Stimulated activated naive CD8-positive, alpha-beta T cell treated with anti-CD3 and anti-CD28 coated beads, Interleukin-15, amount 100 ng/mL, for 72 hours (primary cell): ENCODE results near the gene PUM1.

Source experiments
- ATAC-seq: fragments of 150-1000 bp; cut with Tn5 transposase; 2 replicates; pipeline ENCODE4 v1.10.0; 2021; ENCODE audit warnings: mild to moderate bottlenecking, moderate library complexity
- DNase-seq, 2 donors: peaks; one replicate each; pipeline ENCODE4 v3.0.0; 2021 to 2022
- H3K27ac Mint-ChIP-seq, 2 donors: one replicate each; pipeline ENCODE4 v1.8.0; 2022; ENCODE audit warnings: mild to moderate bottlenecking in 2 of 2, mixed read lengths in 2 of 2, moderate library complexity in 2 of 2
- H3K27me3 Mint-ChIP-seq: one replicate; pipeline ENCODE4 v1.8.0; 2022; ENCODE audit warnings: mixed read lengths
- H3K4me1 Mint-ChIP-seq: one replicate; pipeline ENCODE4 v1.8.0; 2022; ENCODE audit warnings: mild to moderate bottlenecking, mixed read lengths
- H3K4me3 Mint-ChIP-seq, 2 donors: one replicate each; pipeline ENCODE4 v1.8.0; 2022; ENCODE audit warnings: mild to moderate bottlenecking in 2 of 2, mixed read lengths in 2 of 2, moderate library complexity in 1 of 2
- H3K9me3 Mint-ChIP-seq, 2 donors: one replicate each; pipeline ENCODE4 v1.8.0; 2022; ENCODE audit warnings: mixed read lengths in 2 of 2

PUM1 gene

DNA sequence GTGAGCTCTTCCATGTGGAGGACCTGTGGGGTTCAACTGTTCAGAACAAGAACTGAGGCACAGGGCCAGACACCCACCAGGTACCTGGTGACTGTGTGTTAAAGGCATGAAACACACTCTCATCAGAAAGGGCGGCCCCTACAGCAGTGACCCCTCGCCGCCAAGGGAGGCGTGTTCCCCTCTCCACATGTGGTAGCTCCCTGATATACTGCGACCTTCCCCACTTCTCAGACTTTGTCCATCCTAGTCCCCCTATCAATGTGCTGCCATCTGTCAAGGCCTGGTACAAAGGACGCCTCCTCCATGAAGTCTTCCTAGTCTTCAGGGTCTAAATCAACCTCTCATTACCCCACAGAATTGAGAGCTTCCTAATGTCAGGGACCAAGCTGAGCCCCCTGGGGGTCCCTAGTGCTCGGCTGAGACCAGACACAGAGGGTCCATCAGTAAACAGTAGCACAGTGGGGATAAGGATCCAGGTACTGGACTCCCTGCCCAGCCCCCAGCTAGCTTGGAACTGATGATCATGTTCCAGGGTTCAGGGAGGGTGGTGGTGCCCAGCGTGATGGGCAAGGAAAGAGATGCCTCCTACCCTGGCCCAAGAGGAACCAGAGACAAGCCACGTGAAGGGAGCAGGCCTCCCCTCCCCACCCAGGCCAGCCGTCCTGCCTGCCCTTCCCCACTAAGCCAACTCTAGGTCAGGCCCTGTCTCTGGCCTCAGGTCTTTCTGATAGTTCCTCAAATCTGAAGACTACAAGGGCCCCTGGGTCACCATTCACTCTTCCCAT lies 167.3 kb downstream of the PUM1 start:
- Mint-ChIP-seq H3K9me3 (peaks cover 0 to 7% of the 10 kb centered on the region in 2 donors), H3K27ac (no peak overlapping the region), H3K4me3 (no peak overlapping the region), H3K4me1 (no peaks in the 10 kb centered on the region), H3K27me3 (peaks cover 50% of the 10 kb centered on the region)
- DNase-seq (no peak), ATAC-seq (no peak)

DNA sequence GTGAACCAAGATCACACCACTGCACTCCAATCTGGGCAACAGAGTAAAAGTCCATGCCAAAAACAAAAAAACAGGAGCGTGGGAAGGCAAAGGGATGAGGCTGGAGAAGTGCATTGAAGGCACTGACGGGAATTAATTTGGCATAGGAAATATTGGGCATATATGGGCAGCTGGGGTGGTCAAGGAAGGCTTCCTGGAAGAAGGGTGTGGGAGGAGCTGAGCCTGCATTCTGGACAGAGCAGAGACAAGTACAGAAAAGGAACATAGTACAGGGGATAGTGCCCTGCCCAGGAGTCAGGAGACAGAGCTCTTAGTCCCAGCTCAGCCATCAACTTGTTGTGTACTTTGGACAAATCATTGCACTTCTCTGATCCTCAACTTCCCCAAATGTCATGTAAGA lies 168.6 kb downstream of the PUM1 start:
- ATAC-seq (no peak), DNase-seq (no peak)
- Mint-ChIP-seq H3K27me3 (peaks cover 51% of the 10 kb centered on the region), H3K4me1 (peaks cover 3% of the 10 kb centered on the region), H3K9me3 (peaks cover 0 to 7% of the 10 kb centered on the region in 2 donors), H3K4me3 (no peak overlapping the region), H3K27ac (no peak overlapping the region)

DNA sequence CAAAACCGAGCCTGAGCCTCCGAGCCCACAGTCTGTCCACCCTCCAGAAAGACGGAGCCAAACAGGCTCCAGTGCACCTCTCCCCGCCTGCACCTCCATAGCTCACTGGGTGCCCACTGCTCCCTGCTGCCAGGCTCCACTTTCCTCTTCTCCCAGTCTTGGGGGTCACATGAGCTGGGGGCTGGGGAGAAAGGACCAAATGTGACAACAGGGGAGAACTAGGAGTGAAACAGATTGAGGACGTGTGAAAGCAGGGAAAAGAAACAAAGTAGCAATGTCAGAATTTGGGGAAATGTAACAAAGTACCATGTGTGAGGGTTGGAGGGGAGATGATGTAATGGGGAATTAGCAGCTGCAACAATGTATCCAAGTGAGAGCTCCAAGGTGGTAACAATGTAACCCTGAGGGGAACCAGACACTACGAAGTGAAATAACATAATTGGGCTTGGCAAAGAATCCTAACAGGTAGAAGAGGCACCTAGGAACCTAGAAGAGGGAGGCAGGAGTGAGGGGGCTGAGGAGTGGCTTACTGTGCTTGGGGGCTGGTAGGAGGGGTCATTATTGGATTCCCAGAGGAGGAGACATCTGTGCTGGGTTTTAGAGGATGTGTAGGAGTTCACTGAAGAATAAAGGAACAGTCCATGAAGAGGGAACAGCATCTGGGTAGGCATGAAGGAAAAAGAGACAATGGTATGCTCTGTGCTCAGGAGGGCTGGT lies 169.4 kb downstream of the PUM1 start:
- no peak for ATAC-seq
- Mint-ChIP-seq H3K4me3 (no peak overlapping the region), H3K9me3 (peaks cover 0 to 7% of the 10 kb centered on the region in 2 donors), H3K4me1 (peaks cover 5% of the 10 kb centered on the region), H3K27me3 (peaks cover 59% of the 10 kb centered on the region), H3K27ac (peak overlapping the region in 1 of 2 donors; percentile 36)
- DNase-seq: no peak

DNA sequence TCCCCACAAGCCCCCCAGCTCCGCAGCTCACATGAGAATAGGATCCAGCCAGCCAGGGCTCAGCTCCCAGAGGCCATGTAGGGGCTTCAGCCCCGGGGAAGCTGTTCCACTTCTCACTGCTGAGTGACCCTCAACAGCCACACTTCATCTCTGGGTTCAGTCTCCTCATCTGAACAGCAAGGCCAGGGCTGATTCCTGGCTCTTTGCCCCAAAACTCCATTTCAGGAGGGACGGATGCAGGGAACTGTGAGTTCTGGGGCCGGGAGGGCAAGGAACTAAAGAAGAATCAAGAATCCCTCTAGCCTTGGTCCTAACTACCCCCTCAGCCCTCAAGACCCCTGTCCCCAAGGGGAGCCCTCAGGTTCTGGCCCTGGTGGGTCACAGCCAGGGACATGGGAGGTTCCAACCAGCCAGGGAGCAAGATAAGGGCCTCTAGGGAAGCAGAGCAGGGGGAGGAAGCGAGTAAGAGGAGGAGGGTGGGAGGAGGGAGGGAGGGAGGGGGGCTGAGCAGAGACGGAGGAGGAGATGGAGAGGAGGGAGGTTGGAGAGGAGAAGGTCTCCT lies 170.1 kb downstream of the PUM1 start:
- DNase-seq (no peak), ATAC-seq (no peak)
- H3K9me3 Mint-ChIP-seq: peaks cover 0 to 7% of the 10 kb centered on the region in 2 donors
- H3K4me3 Mint-ChIP-seq: no peak overlapping the region
- peaks cover 65% of the 10 kb centered on the region for H3K27me3 Mint-ChIP-seq
- peaks cover 5% of the 10 kb centered on the region for H3K4me1 Mint-ChIP-seq
- no peak overlapping the region for H3K27ac Mint-ChIP-seq

DNA sequence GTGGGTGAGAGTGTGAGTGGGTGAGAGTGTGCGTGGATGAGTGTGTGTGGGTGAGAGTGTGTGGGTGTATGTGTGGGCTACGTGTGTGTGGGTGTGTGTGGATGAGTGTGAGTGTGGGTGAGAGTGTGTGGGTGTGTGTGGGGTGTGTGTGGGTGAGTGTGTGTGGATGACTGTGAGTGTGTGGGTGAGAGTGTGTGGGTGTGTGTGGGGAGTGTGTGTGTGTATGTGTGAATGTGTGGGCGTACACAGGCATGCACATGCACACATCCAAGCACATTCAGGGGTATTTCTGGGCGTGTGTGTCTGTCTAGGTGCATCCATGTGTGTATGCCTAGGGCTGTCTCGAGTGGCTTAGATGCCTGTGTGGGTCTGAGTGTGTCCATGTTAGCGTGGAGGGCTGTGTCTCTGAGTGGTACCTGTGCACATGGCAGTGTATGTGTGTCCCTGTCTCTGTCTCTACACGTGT lies 171.0 kb downstream of the PUM1 start:
- Mint-ChIP-seq H3K27me3 (peaks cover 65% of the 10 kb centered on the region), H3K9me3 (peaks cover 0 to 7% of the 10 kb centered on the region in 2 donors), H3K4me1 (peaks cover 5% of the 10 kb centered on the region), H3K27ac (no peak overlapping the region), H3K4me3 (no peak overlapping the region)
- ATAC-seq (no peak), DNase-seq (no peak)

DNA sequence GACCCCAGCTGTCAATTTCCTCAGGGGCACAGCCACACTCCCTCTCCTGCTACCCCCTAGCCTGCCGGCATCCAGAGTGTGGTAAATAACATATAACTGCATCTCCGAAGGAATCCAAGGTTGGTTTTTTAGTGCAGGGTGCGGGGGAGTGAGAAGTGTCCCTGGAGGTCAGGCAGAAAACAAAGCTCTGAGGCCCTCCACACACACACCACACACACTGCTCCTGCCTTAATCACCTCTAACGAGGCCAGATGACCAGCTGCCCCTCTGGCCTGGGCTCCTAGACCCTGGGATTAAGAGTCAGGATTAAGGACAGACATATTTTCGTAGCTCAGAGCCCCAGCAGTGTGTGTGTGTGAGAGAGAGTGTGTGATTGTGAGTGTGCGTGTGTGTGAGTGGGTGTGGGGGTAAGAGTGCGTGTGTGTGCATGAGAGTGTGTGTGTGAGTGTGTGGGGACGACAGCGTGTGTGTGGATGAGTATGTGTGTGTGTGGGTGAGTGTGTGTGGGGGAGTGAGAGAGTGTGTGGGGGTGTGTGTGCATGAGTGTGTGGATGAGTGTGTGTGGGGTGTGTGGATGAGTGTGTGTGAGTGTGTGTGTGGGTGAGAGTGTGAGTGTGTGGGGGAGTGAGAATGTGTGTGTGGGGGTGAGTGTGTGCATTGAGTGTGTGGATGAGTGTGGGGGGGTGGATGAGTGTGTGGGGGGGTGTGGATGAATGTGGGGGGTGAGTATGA lies 171.6 kb downstream of the PUM1 start:
- DNase-seq: no peak
- H3K9me3 Mint-ChIP-seq: peaks cover 0 to 7% of the 10 kb centered on the region in 2 donors
- ATAC-seq: no peak
- H3K27me3 Mint-ChIP-seq: peaks cover 65% of the 10 kb centered on the region
- no peak overlapping the region for H3K27ac Mint-ChIP-seq
- peaks cover 5% of the 10 kb centered on the region for H3K4me1 Mint-ChIP-seq
- H3K4me3 Mint-ChIP-seq: no peak overlapping the region

DNA sequence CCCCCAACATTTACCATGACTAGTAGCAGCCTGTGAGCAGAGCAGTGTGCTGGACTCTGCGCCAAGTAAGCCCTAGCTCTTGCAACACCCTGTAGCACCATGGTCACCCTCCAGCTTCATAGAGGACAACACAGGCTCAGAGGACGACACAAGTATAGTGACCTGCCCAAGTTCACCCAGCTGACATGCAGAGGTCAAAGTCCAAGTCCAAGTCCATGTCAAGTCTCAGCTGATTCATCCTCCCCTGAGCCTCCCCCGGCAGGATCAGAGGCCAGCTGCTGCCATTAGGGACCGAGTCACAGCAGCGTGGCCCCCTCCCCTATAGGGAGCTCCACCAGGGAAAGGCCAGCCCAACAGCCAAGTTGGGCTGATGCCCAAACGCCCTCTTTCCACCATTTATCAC lies 172.8 kb downstream of the PUM1 start:
- H3K27ac Mint-ChIP-seq: no peak overlapping the region
- peaks cover 0 to 7% of the 10 kb centered on the region in 2 donors for H3K9me3 Mint-ChIP-seq
- peaks cover 5% of the 10 kb centered on the region for H3K4me1 Mint-ChIP-seq
- peaks cover 63% of the 10 kb centered on the region for H3K27me3 Mint-ChIP-seq
- DNase-seq (no peak), ATAC-seq (no peak)
- no peak overlapping the region for H3K4me3 Mint-ChIP-seq

DNA sequence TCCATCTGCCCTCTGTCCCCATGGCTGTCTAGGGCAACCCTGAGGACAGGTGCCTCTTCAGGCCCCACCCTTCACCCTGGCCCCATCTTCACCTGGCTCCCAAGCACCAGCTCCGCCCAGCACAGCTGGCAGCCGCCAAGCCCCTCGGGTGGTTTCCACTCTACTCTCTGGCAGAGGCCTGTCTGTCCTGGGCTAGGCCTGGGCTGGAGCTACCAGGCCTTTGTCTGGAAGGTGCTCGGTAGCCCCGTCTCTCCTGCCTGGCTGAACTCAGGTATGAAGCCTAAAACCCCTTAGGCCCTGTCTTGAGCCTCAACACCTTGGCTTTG lies 174.3 kb downstream of the PUM1 start:
- no peak overlapping the region for H3K4me3 Mint-ChIP-seq

DNA sequence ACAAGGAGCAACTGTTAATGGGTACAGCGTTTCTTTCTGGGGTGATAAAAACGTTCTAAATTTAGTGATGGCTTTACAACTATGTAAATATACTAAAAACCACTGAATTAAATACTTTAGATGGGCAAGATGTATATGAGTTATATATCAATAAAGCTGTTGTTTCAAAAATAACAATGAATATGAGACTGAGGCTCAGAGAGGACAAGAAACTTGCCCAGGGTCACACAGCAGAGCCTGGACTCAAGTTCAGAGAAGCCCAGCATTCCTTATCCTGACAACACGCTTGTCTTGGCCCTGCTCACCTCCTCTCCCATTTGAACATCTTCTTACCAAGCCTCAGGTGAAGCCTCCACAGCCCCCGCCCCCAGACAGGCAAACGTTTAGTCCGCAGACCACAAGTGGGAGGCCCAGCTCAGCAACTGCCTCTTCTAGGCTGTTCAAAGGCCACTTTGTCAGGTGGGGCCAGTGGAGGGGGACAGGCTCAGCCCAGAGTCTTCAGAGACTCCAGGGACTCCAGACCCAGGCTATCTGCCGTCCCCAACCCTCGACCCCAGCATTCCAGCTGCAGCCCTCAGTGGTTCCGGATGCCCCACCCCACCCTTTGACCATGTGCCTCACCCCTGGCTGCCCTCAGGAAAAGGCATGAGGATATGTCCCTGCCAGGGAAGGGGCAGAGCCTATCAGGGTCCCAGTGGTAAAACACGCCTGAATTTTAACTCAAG lies 174.9 kb downstream of the PUM1 start:
- Mint-ChIP-seq H3K4me3 (no peak overlapping the region), H3K27ac (no peak overlapping the region), H3K9me3 (peaks cover 0 to 7% of the 10 kb centered on the region in 2 donors), H3K27me3 (peaks cover 65% of the 10 kb centered on the region), H3K4me1 (peaks cover 12% of the 10 kb centered on the region)
- ATAC-seq (no peak), DNase-seq (no peak)

More for the DNA sequence above, 174.3 kb downstream of the PUM1 start:
- H3K9me3 Mint-ChIP-seq: peaks cover 0 to 7% of the 10 kb centered on the region in 2 donors
- H3K27me3 Mint-ChIP-seq: peaks cover 65% of the 10 kb centered on the region
- DNase-seq: no peak
- no peak overlapping the region for H3K27ac Mint-ChIP-seq
- peaks cover 7% of the 10 kb centered on the region for H3K4me1 Mint-ChIP-seq
- no peak for ATAC-seq

DNA sequence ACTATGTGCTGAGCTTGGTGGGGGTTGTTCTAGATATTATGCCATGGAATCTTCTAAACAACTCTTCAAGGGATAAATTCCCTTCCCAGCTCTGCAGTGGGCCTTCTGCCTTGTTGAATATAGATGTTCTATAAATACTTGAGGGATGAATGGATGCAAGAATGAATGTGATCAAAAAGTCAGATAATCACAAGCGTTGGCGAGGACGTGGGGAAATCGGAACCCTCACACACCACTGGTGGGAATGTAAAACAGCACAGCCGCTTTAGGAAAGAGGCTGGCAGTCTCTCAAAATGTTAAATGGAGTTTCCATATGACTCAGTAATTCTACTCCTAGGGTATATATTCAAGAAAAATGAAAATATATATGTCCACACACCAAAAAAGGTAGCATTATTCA lies 176.0 kb downstream of the PUM1 start:
- Mint-ChIP-seq H3K27ac (no peak overlapping the region), H3K9me3 (peaks cover 0 to 5% of the 10 kb centered on the region in 2 donors), H3K4me3 (no peak overlapping the region), H3K4me1 (peaks cover 13% of the 10 kb centered on the region), H3K27me3 (peaks cover 61% of the 10 kb centered on the region)
- ATAC-seq (no peak), DNase-seq (no peak)

DNA sequence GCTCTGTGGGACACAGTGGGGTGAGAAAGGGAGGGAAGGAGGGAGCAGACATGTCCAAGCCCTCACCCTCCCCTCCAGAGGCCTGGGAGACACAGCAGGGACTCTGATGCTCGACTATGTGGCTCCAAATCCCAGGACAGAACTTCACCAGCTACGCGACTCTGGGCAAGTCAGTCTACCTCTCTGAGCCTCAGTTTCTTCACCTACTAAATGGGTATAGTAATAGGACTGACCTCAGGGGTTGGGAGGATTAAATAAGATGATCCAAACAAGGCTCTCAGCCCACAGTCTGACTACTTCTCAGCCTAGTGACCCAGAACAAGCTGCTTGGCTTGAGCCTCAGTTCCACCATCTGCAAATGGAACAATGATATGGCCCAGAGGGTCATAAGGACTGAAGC lies 176.5 kb downstream of the PUM1 start:
- Mint-ChIP-seq H3K4me3 (no peak overlapping the region), H3K4me1 (peaks cover 13% of the 10 kb centered on the region)

DNA sequence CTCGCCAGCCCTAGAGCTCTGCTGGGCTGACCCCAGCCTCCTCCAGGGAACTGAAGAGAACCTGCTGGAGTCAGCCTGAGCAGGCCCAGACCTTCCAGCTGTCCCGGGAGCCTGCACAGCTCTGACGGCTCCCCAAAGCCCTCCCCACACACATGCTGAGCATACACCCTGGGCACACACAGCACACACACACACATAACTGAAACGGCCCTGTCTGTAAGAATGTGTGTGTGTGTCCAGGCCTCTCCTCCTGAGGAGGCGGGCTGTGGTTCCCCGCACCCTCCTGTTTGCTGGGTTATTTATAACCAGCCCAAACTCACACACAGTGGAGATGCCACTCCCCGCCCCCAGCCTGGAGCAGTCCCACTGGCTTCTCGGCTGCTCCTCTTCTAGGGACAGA lies 177.1 kb downstream of the PUM1 start:
- Mint-ChIP-seq H3K27ac (no peak overlapping the region), H3K4me1 (peaks cover 13% of the 10 kb centered on the region), H3K9me3 (no peaks in the 10 kb centered on the region), H3K4me3 (no peak overlapping the region), H3K27me3 (peaks cover 60% of the 10 kb centered on the region)
- ATAC-seq (no peak), DNase-seq (no peak)

More for the DNA sequence above, 176.5 kb downstream of the PUM1 start:
- no peak overlapping the region for H3K27ac Mint-ChIP-seq
- no peaks in the 10 kb centered on the region for H3K9me3 Mint-ChIP-seq
- no peak for DNase-seq
- ATAC-seq: no peak
- peaks cover 64% of the 10 kb centered on the region for H3K27me3 Mint-ChIP-seq

DNA sequence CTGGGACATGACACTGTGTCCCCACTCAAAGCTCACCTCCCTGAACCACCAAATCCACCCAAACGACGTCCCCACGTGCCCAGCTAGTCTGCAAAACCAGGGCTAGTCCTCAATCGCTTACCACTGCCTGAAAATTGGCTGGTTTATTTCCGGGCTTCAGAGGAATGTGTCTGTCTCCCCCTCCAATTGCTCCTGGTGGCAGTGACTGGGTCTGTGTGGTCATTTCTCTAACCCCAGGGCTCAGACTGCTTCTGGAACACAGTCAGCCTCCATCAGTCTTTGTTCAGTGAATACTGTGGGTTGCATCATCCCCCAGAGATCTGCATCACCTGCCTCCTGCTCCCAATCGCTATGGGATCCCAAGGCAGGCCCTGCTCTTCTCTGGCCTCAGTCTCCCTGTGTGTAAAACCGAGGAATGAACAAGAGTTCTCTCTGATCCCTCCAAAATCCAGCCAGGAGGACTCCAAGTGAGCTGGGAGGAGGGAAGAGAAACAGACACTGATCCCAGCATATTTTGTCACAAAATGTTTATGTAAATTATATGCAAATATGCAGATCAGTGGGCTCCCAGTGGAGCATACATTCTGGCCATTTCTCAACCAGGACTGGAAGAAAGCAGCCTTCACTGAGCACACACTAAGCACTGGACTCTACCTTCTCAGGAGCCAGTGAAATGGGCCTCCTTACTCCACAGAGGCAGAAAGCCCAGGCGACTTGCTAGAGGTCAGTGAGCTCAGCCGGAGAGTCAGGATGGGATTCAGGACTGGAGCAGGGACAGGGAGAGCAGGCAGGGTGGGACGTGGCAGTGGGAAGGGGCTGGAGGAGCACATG lies 177.8 kb downstream of the PUM1 start:
- H3K4me3 Mint-ChIP-seq: no peak overlapping the region
- DNase-seq: no peak

DNA sequence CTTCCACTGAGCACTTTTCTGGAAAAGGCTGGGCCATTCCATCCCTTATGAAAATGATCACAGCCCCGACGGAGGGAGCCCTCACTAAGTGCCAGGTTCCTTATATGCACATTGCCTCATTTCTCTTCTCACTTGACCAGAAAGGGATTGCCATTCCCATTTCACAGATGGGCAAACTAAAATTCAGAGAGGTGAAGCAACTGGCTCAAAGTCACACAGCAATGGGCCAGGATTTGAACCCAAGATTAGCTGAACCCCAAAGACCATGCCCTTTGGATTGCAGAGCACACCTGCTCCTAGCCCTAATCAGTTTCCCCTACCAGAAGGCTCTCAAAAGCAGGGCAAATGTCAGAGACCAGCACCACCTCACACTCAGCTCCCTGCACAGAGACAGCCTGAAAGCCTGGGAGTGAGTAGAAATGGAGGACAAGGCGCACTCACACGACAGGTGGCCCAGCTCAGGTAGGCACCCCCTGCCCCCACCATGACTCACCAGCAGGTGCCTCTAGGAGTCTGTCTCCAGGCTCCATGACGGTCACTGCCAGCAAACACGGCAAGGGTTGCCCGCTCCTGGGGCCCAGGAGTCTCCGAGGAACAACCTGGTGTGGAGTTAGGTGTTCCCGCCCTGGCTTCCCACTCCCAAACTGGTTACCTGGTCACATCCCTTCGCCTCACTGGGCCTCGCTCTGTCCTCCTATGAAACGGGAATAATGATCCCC lies 178.6 kb downstream of the PUM1 start:
- Mint-ChIP-seq H3K27me3 (peaks cover 58% of the 10 kb centered on the region), H3K4me1 (peaks cover 9% of the 10 kb centered on the region), H3K9me3 (no peaks in the 10 kb centered on the region), H3K4me3 (no peak overlapping the region), H3K27ac (no peak overlapping the region)
- DNase-seq: no peak
- no peak for ATAC-seq

More for the DNA sequence above, 177.8 kb downstream of the PUM1 start:
- H3K27me3 Mint-ChIP-seq: peaks cover 56% of the 10 kb centered on the region
- no peak overlapping the region for H3K27ac Mint-ChIP-seq
- H3K4me1 Mint-ChIP-seq: peaks cover 13% of the 10 kb centered on the region
- no peaks in the 10 kb centered on the region for H3K9me3 Mint-ChIP-seq
- no peak for ATAC-seq
